ENCODE results near the gene SAP30.

Gene SAP30

GRCh38 chr4:173367946-173368345 is 2.8 kb upstream of the SAP30 start:
- no peak for DNase-seq

- DNase-seq: no peak
Measured at GRCh38 chr4:173370130-173370476, 651 bp upstream of the SAP30 start.

- DNase-seq: peak; percentile 89
Measured at GRCh38 chr4:173371292-173372192, 788 bp downstream of the SAP30 start.

GRCh38 chr4:173374588-173374987 is 3.8 kb downstream of the SAP30 start:
- DNase-seq: no peak

GRCh38 chr4:173379929-173380328 is 9.2 kb downstream of the SAP30 start:
- DNase-seq: no peak

GRCh38 chr4:173380987-173381386 is 10.2 kb downstream of the SAP30 start:
- no peak for DNase-seq

- no peak for DNase-seq
Measured at GRCh38 chr4:173381610-173382009, 10.9 kb downstream of the SAP30 start.

- no peak for DNase-seq
Measured at GRCh38 chr4:173382349-173382748, 11.6 kb downstream of the SAP30 start.

GRCh38 chr4:173386751-173387150 is 16.0 kb downstream of the SAP30 start:
- DNase-seq: no peak

GRCh38 chr4:173391701-173392100 is 20.9 kb downstream of the SAP30 start:
- no peak for DNase-seq

- DNase-seq: no peak
Measured at GRCh38 chr4:173397604-173398003, 26.9 kb downstream of the SAP30 start.

GRCh38 chr4:173398220-173398619 is 27.5 kb downstream of the SAP30 start:
- DNase-seq: no peak

GRCh38 chr4:173398779-173399415 is 28.1 kb downstream of the SAP30 start, which contains the start of gene SCRG1:
Gene SCRG1 (minus strand): TSS chr4:173399116. CDS start chr4:173391414, 7,702 bp downstream.
- DNase-seq: peak; percentile 78

- DNase-seq: no peak
Measured at GRCh38 chr4:173401063-173401462, 30.3 kb downstream of the SAP30 start.

GRCh38 chr4:173403051-173403450 is 32.3 kb downstream of the SAP30 start:
- no peak for DNase-seq

- DNase-seq: no peak
Measured at GRCh38 chr4:173404296-173404865, 33.6 kb downstream of the SAP30 start.

GRCh38 chr4:173405840-173406606 is 35.3 kb downstream of the SAP30 start:
- DNase-seq: no peak

- no peak for DNase-seq
Measured at GRCh38 chr4:173410079-173410478, 39.3 kb downstream of the SAP30 start.

- DNase-seq: no peak
Measured at GRCh38 chr4:173411106-173411693, 40.4 kb downstream of the SAP30 start.

- DNase-seq: no peak
Measured at GRCh38 chr4:173413036-173413435, 42.3 kb downstream of the SAP30 start.

GRCh38 chr4:173414456-173414855 is 43.7 kb downstream of the SAP30 start:
- no peak for DNase-seq

GRCh38 chr4:173415092-173415491 is 44.3 kb downstream of the SAP30 start:
- no peak for DNase-seq
